GM23338 (cell line): Measurements from ENCODE around the gene RNF133. TPM values are rescaled to one million over a fixed set of nuclear protein-coding genes. Genes with fewer than 3 reads are reported as not detected.

Source experiments
- ATAC-seq: fragments of 200-7000 bp; cut with Tn5 transposase; 3 replicates; pipeline ENCODE4 v1.9.1; 2020
- DNase-seq: peaks from one replicate; pipeline ENCODE4 v3.0.0-alpha.2; 2015; ENCODE audit warnings: low spot score
- H2AFZ ChIP-seq: fragments of 200-600 bp; sonication (generic); 2 replicates; pipeline ENCODE4 v1.8.0; 2016; ENCODE audit warnings: antibody characterized with exemption, mild to moderate bottlenecking, moderate library complexity
- H3F3A ChIP-seq: fragments of 200-600 bp; sonication (generic); replicated peaks from 2 replicates; pipeline ENCODE4 v1.8.0; 2017; ENCODE audit warnings: antibody characterized with exemption, mixed run types, low read depth
- H3K27ac ChIP-seq: fragments of 200-600 bp; sonication (generic); 2 replicates; pipeline ENCODE4 v1.6.1; 2016; ENCODE audit warnings: low read depth
- H3K27me3 ChIP-seq: fragments of 200-600 bp; sonication (generic); 2 replicates; pipeline ENCODE4 v1.8.0; 2016; ENCODE audit warnings: mild to moderate bottlenecking, mixed run types, moderate library complexity; ENCODE audit not compliant: insufficient read depth
- H3K36me3 ChIP-seq: fragments of 200-600 bp; sonication (generic); 2 replicates; pipeline ENCODE4 v1.8.0; 2016; ENCODE audit warnings: mild to moderate bottlenecking; ENCODE audit not compliant: insufficient read depth
- H3K4me1 ChIP-seq: fragments of 200-600 bp; sonication (generic); 2 replicates; pipeline ENCODE4 v1.8.0; 2016; ENCODE audit warnings: mild to moderate bottlenecking, moderate library complexity; ENCODE audit not compliant: insufficient read depth
- H3K4me2 ChIP-seq: fragments of 200-600 bp; sonication (generic); 2 replicates; pipeline ENCODE4 v1.7.1; 2017; ENCODE audit warnings: mixed run types
- H3K4me3 ChIP-seq: fragments of 200-600 bp; sonication (generic); 2 replicates; pipeline ENCODE4 v1.6.1; 2016; ENCODE audit warnings: mixed run types
- H3K79me2 ChIP-seq: fragments of 200-600 bp; sonication (generic); replicated peaks from 2 replicates; pipeline ENCODE4 v1.8.0; 2017; ENCODE audit warnings: mild to moderate bottlenecking; ENCODE audit not compliant: insufficient read depth
- H3K9me2 ChIP-seq: fragments of 200-600 bp; sonication (generic); 2 replicates; pipeline ENCODE4 v1.8.0; 2017; ENCODE audit not compliant: insufficient read depth
- H4K20me1 ChIP-seq: fragments of 200-600 bp; sonication (generic); replicated peaks from 2 replicates; pipeline ENCODE4 v1.8.0; 2017; ENCODE audit warnings: mild to moderate bottlenecking; ENCODE audit not compliant: insufficient read depth
- H3K27ac Mint-ChIP-seq: 2 replicates; pipeline ENCODE4 v1.8.0; 2020; ENCODE audit warnings: inconsistent platforms, mild to moderate bottlenecking, moderate library complexity, mixed read lengths
- H3K27me3 Mint-ChIP-seq: 3 replicates; pipeline ENCODE4 v1.8.0; 2022; ENCODE audit warnings: low read depth, mild to moderate bottlenecking, moderate library complexity, mixed read lengths, inconsistent platforms; ENCODE audit not compliant: insufficient read depth, poor library complexity
- H3K36me3 Mint-ChIP-seq: 3 replicates; pipeline ENCODE4 v1.8.0; 2021; ENCODE audit warnings: low read depth, mild to moderate bottlenecking, inconsistent platforms, moderate library complexity, mixed read lengths
- H3K4me1 Mint-ChIP-seq: 3 replicates; pipeline ENCODE4 v1.8.0; 2020; ENCODE audit warnings: mild to moderate bottlenecking, inconsistent platforms, mixed read lengths
- H3K4me3 Mint-ChIP-seq: 3 replicates; pipeline ENCODE4 v1.8.0; 2021; ENCODE audit warnings: moderate library complexity, mild to moderate bottlenecking, inconsistent platforms, mixed read lengths
- H3K9me3 Mint-ChIP-seq: 3 replicates; pipeline ENCODE4 v1.8.0; 2020; ENCODE audit warnings: moderate library complexity, mild to moderate bottlenecking, inconsistent platforms, mixed read lengths
- CREB1 ChIP-seq: fragments of 250-450 bp; sonication (Bioruptor Pico); IDR thresholded peaks from 2 replicates; pipeline ENCODE4 v1.5.0; 2020; ENCODE audit warnings: low read depth, mild to moderate bottlenecking, moderate library complexity
- EZH2phosphoT487 ChIP-seq: fragments of 200-600 bp; sonication (generic); IDR thresholded peaks from one replicate; pipeline ENCODE4 v1.8.1; 2018; ENCODE audit warnings: antibody characterized with exemption; ENCODE audit not compliant: unreplicated experiment
- JUNB ChIP-seq: IDR thresholded peaks from one replicate; pipeline ENCODE4 v1.6.1; 2016; ENCODE audit warnings: antibody characterized with exemption; ENCODE audit not compliant: unreplicated experiment
- NANOG ChIP-seq: IDR thresholded peaks from 2 replicates; pipeline ENCODE4 v1.6.1; 2016; ENCODE audit warnings: antibody characterized with exemption, borderline replicate concordance
- POLR2AphosphoS5 ChIP-seq: IDR thresholded peaks from 2 replicates; pipeline ENCODE4 v1.6.1; 2016; ENCODE audit warnings: antibody characterized with exemption, low read depth
- STAT1 ChIP-seq: IDR thresholded peaks from one replicate; pipeline ENCODE4 v1.6.1; 2016; ENCODE audit warnings: antibody characterized with exemption; ENCODE audit not compliant: unreplicated experiment
- ZNF114 ChIP-seq: fragments of 250-450 bp; sonication (Bioruptor Pico); IDR thresholded peaks from 2 replicates; pipeline ENCODE4 v1.5.0; 2020; ENCODE audit warnings: mild to moderate bottlenecking, moderate library complexity
- ZNF331 ChIP-seq: fragments of 250-450 bp; sonication (Bioruptor Pico); IDR thresholded peaks from 2 replicates; pipeline ENCODE4 v1.5.0; 2020; ENCODE audit warnings: low read depth, mild to moderate bottlenecking, moderate library complexity
- polyA plus RNA-seq: library from polyadenylated mRNA; unstranded; fragments of >200 nt; fragmentation: Nextera tagmentation; extraction: Ambion mirVana; gene quantifications from 2 replicates; pipeline ENCODE4 v1.2.1, GENCODE V29; 2016
- total RNA-seq: library from RNA; depleted of rRNA; stranded (reverse); fragments of >200 nt; shearing (Covaris generic); gene quantifications from 2 replicates; pipeline ENCODE4 v1.2.3, GENCODE V29; 2014
- TF ChIP-seq, protein P1 (sequence below): IDR thresholded peaks from 2 replicates; pipeline ENCODE4 v1.6.1; 2016; ENCODE audit warnings: antibody characterized with exemption
- TF ChIP-seq, protein P2 (sequence below): fragments of 250-450 bp; sonication (Bioruptor Pico); IDR thresholded peaks from 2 replicates; pipeline ENCODE4 v1.5.0; 2020; ENCODE audit warnings: mild to moderate bottlenecking, moderate library complexity
- TF ChIP-seq, protein P3 (sequence below): IDR thresholded peaks from one replicate; pipeline ENCODE4 v1.6.1; 2018; ENCODE audit warnings: antibody characterized with exemption; ENCODE audit not compliant: unreplicated experiment

RNF133 gene
- total and polyA plus RNA-seq, 2 experiments from 2014 or later = 2.0 TPM; not detected in 1

DNA sequence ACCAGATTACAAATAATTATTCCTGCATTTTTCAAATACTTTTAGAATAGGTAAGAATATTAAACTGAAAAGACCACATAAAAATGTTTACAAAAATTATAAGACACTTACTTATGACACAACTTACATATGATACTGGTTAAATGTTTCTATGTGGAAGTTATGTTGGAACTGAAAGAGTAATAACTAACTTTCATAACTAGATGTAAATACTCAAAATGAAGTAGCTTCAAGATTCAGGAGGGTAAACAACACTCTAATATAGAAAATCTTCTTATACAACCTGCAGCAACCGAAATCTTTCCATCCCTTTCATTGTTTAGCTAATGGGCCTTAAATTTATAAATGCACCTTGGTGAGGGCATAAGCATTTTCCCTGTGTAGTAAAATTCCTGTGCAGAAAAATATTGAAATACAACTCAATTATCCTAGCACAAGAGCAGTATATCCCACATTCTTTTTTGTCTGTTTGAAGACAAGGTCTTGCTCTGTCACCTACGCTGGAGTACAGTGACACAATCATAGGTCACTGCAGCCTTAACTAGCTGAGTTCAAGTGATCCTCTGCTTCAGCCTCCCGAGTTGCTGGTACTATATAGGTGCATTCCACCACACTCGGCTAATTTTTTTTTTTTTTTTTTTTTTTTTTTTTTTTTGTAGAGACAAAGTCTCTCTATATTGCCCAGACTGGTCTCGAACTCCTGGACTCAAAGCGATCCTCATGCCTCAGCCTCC, 18.6 kb upstream of the RNF133 start:
- TF ChIP-seq ZNF331 (CRISPR knock-in tag) (no peak), ZNF114 (CRISPR knock-in tag) (no peak), EZH2phosphoT487 (no peak), STAT1 (no peak), NANOG (no peak), POLR2AphosphoS5 (no peak), JUNB (no peak), CREB1 (CRISPR knock-in tag) (no peak)
- TF ChIP-seq, protein P1, sequence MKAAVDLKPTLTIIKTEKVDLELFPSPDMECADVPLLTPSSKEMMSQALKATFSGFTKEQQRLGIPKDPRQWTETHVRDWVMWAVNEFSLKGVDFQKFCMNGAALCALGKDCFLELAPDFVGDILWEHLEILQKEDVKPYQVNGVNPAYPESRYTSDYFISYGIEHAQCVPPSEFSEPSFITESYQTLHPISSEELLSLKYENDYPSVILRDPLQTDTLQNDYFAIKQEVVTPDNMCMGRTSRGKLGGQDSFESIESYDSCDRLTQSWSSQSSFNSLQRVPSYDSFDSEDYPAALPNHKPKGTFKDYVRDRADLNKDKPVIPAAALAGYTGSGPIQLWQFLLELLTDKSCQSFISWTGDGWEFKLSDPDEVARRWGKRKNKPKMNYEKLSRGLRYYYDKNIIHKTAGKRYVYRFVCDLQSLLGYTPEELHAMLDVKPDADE = no peak
- TF ChIP-seq, protein P2, sequence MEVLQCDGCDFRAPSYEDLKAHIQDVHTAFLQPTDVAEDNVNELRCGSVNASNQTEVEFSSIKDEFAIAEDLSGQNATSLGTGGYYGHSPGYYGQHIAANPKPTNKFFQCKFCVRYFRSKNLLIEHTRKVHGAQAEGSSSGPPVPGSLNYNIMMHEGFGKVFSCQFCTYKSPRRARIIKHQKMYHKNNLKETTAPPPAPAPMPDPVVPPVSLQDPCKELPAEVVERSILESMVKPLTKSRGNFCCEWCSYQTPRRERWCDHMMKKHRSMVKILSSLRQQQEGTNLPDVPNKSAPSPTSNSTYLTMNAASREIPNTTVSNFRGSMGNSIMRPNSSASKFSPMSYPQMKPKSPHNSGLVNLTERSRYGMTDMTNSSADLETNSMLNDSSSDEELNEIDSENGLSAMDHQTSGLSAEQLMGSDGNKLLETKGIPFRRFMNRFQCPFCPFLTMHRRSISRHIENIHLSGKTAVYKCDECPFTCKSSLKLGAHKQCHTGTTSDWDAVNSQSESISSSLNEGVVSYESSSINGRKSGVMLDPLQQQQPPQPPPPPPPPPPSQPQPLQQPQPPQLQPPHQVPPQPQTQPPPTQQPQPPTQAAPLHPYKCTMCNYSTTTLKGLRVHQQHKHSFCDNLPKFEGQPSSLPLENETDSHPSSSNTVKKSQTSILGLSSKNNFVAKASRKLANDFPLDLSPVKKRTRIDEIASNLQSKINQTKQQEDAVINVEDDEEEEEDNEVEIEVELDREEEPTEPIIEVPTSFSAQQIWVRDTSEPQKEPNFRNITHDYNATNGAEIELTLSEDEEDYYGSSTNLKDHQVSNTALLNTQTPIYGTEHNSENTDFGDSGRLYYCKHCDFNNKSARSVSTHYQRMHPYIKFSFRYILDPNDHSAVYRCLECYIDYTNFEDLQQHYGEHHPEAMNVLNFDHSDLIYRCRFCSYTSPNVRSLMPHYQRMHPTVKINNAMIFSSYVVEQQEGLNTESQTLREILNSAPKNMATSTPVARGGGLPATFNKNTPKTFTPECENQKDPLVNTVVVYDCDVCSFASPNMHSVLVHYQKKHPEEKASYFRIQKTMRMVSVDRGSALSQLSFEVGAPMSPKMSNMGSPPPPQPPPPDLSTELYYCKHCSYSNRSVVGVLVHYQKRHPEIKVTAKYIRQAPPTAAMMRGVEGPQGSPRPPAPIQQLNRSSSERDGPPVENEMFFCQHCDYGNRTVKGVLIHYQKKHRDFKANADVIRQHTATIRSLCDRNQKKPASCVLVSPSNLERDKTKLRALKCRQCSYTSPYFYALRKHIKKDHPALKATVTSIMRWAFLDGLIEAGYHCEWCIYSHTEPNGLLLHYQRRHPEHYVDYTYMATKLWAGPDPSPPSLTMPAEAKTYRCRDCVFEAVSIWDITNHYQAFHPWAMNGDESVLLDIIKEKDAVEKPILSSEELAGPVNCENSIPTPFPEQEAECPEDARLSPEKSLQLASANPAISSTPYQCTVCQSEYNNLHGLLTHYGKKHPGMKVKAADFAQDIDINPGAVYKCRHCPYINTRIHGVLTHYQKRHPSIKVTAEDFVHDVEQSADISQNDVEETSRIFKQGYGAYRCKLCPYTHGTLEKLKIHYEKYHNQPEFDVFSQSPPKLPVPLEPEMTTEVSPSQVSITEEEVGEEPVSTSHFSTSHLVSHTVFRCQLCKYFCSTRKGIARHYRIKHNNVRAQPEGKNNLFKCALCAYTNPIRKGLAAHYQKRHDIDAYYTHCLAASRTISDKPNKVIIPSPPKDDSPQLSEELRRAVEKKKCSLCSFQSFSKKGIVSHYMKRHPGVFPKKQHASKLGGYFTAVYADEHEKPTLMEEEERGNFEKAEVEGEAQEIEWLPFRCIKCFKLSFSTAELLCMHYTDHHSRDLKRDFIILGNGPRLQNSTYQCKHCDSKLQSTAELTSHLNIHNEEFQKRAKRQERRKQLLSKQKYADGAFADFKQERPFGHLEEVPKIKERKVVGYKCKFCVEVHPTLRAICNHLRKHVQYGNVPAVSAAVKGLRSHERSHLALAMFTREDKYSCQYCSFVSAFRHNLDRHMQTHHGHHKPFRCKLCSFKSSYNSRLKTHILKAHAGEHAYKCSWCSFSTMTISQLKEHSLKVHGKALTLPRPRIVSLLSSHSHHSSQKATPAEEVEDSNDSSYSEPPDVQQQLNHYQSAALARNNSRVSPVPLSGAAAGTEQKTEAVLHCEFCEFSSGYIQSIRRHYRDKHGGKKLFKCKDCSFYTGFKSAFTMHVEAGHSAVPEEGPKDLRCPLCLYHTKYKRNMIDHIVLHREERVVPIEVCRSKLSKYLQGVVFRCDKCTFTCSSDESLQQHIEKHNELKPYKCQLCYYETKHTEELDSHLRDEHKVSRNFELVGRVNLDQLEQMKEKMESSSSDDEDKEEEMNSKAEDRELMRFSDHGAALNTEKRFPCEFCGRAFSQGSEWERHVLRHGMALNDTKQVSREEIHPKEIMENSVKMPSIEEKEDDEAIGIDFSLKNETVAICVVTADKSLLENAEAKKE (CRISPR knock-in tag) = no peak
- TF ChIP-seq, protein P3, sequence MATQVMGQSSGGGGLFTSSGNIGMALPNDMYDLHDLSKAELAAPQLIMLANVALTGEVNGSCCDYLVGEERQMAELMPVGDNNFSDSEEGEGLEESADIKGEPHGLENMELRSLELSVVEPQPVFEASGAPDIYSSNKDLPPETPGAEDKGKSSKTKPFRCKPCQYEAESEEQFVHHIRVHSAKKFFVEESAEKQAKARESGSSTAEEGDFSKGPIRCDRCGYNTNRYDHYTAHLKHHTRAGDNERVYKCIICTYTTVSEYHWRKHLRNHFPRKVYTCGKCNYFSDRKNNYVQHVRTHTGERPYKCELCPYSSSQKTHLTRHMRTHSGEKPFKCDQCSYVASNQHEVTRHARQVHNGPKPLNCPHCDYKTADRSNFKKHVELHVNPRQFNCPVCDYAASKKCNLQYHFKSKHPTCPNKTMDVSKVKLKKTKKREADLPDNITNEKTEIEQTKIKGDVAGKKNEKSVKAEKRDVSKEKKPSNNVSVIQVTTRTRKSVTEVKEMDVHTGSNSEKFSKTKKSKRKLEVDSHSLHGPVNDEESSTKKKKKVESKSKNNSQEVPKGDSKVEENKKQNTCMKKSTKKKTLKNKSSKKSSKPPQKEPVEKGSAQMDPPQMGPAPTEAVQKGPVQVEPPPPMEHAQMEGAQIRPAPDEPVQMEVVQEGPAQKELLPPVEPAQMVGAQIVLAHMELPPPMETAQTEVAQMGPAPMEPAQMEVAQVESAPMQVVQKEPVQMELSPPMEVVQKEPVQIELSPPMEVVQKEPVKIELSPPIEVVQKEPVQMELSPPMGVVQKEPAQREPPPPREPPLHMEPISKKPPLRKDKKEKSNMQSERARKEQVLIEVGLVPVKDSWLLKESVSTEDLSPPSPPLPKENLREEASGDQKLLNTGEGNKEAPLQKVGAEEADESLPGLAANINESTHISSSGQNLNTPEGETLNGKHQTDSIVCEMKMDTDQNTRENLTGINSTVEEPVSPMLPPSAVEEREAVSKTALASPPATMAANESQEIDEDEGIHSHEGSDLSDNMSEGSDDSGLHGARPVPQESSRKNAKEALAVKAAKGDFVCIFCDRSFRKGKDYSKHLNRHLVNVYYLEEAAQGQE = no peak
- no peaks in the 10 kb centered on the region for H3K9me3 Mint-ChIP-seq
- Histone ChIP-seq H4K20me1 (no peaks in the 10 kb centered on the region), H2AFZ (no peak overlapping the region), H3K27ac (no peak overlapping the region), H3K79me2 (0 out of 2 replicates have a peak, but pooled peaks cover 5% of the 10 kb centered on the region), H3K4me2 (no peak overlapping the region), H3K4me3 (no peak overlapping the region), H3K9me2 (peaks cover 9% of the 10 kb centered on the region; the same call in 1 of the 2 replicates), H3K27me3 (no peaks in the 10 kb centered on the region), H3K36me3 (no peaks in the 10 kb centered on the region), H3K4me1 (no peaks in the 10 kb centered on the region; the same call in 1 of the 2 replicates), H3F3A (no peaks in the 10 kb centered on the region)
- no peak overlapping the region for H3K4me3 Mint-ChIP-seq
- H3K27me3 Mint-ChIP-seq = peaks cover 3% of the 10 kb centered on the region
- peak overlapping the region; percentile 86; the same call in 1 of the 2 replicates for H3K27ac Mint-ChIP-seq
- DNase-seq (no peak), ATAC-seq (no peak)
- H3K36me3 Mint-ChIP-seq = no peaks in the 10 kb centered on the region; the same call in 2 of the 3 replicates
- peaks cover 29% of the 10 kb centered on the region for H3K4me1 Mint-ChIP-seq
